Spleen (tissue), 11 donors: ENCODE results near the gene MGST2. TPM values are rescaled to one million over a fixed set of nuclear protein-coding genes. Genes with fewer than 3 reads are reported as not detected.
A peak's percentile ranks its signal among the peaks of the same experiment; 100 is the strongest.

Source experiments
- DNase-seq: peaks from one replicate; pipeline ENCODE4 v3.0.0-alpha.2; 2020
- H3K27ac ChIP-seq, 8 donors: fragments of 200-600 bp; sonication (generic) in 7 of 8; 1 replicate in 4 of 8; 2 replicates in 4 of 8; pipeline versions ENCODE4 v1.5.0 to v1.8.0; 2016 to 2021; ENCODE audit warnings: inconsistent platforms in 4 of 8, mild to moderate bottlenecking in 4 of 8, moderate library complexity in 1 of 8
- H3K27me3 ChIP-seq, 7 donors: fragments of 200-600 bp; sonication (generic) in 6 of 7; replicated peaks in 1 of 7; 1 replicate in 4 of 7; 2 replicates in 3 of 7; pipeline versions ENCODE4 v1.5.0 to v1.8.0; 2016 to 2021; ENCODE audit warnings: inconsistent platforms in 3 of 7, mild to moderate bottlenecking in 1 of 7
- H3K36me3 ChIP-seq, 6 donors: fragments of 200-600 bp; sonication (generic) in 5 of 6; 1 replicate in 4 of 6; 2 replicates in 2 of 6; pipeline versions ENCODE4 v1.5.0 to v1.8.0; 2016 to 2021; ENCODE audit warnings: inconsistent platforms in 2 of 6
- H3K4me1 ChIP-seq, 6 donors: fragments of 200-600 bp; sonication (generic) in 5 of 6; 1 replicate in 3 of 6; 2 replicates in 3 of 6; pipeline versions ENCODE4 v1.5.0 to v1.8.0; 2016 to 2021; ENCODE audit warnings: inconsistent platforms in 3 of 6
- H3K4me3 ChIP-seq, 8 donors: fragments of 200-600 bp; sonication (generic) in 7 of 8; 1 replicate in 4 of 8; 2 replicates in 4 of 8; pipeline versions ENCODE4 v1.5.0 to v1.8.0; 2016 to 2021; ENCODE audit warnings: inconsistent platforms in 4 of 8, mild to moderate bottlenecking in 4 of 8, moderate library complexity in 2 of 8
- H3K9me3 ChIP-seq, 8 donors: fragments of 200-600 bp; sonication (generic) in 7 of 8; 1 replicate in 4 of 8; 2 replicates in 4 of 8; pipeline versions ENCODE4 v1.5.0 to v1.8.0; 2016 to 2021; ENCODE audit warnings: inconsistent platforms in 4 of 8
- CTCF ChIP-seq, 11 experiments: fragments of 200-600 bp in 7 of 11; fragments of 450-650 bp in 4 of 11; sonication (generic) in 4 of 11; IDR thresholded peaks in 8 of 11; conservative IDR thresholded peaks in 3 of 11; 1 replicate in 7 of 11; 2 replicates in 4 of 11; pipeline versions ENCODE4 v1.4.0 to v1.8.0; 2016 to 2021; ENCODE audit warnings: antibody characterized with exemption in 11 of 11, inconsistent platforms in 4 of 11, mild to moderate bottlenecking in 1 of 11
- POLR2A ChIP-seq, 3 donors: fragments of 450-650 bp; IDR thresholded peaks; one replicate each; pipeline ENCODE4 v1.5.1; 2017; ENCODE audit warnings: antibody characterized with exemption in 3 of 3, mild to moderate bottlenecking in 1 of 3
- POLR2AphosphoS5 ChIP-seq, 3 donors: sonication (generic); formaldehyde crosslinking; IDR thresholded peaks; one replicate each; pipeline ENCODE4 v1.5.1; 2017; ENCODE audit warnings: antibody characterized with exemption in 3 of 3
- WGBS, 5 donors: extraction: QIAGEN DNeasy Blood & Tissue Kit in 3 of 5; methylation state at CpG; one replicate each; pipeline versions ENCODE4 v1.1.5 to v1.1.7; 2013 to 2018; 5-methylcytosine and 5-hydroxymethylcytosine counted together
- intact Hi-C: fragments of 100-400 bp; cut with DNase I; formaldehyde crosslinking; loops from one replicate; pipeline ENCODE4 v1.15.0; 2023; ENCODE audit warnings: low total_unique reads
- polyA plus RNA-seq, 3 donors: library from polyadenylated mRNA; stranded (reverse); fragments of 200-250 nt; gene quantifications; one replicate each; pipeline ENCODE4 v1.2.1, GENCODE V29; 2013
- total RNA-seq, 7 donors: library from RNA; depleted of rRNA in 3 of 7; stranded (reverse); fragments of >200 nt in 3 of 7; fragmentation: NEBNext Ultra II Directional in 4 of 7; extraction: Animal tissue kit (Norgen Biotek cat#: 25700) in 4 of 7; gene quantifications; one replicate each; pipeline versions ENCODE4 v1.1.0 to v1.2.1, GENCODE V29; 2016 to 2021
- donor health status: healthy with polysubstance abuse.
- donor health status: DM: no; HTN: no; CAD: no; lungs with moderate emphysema.
- donor health status: DM: no; HTN: no; CAD: no.
- donor health status: Bipolar disorder and iron deficiency.
- donor health status: healthy.
- donor health status: DM: no; HTN: no; CAD: no.
- donor health status: DM: yes; HTN: yes; CAD: no.

The MGST2 gene
- total and polyA plus RNA-seq, 10 donors, result 26.9 to 114 (median 59.6) TPM

- TF ChIP-seq POLR2A (IDR thresholded peaks at IDR 0.05) (no peak), CTCF (IDR thresholded peaks at IDR 0.05 in 8 of 11, conservative IDR thresholded peaks at IDR 0.05 in 3 of 11) (no peak)
- H3K27ac ChIP-seq, result no peak overlapping the region
- H3K4me3 ChIP-seq, result no peak overlapping the region
- no peak for DNase-seq
- WGBS, 5 donors, result 82 to 97% (median 90%) methylated on average over 2 of the region's 2 CpGs
- H3K4me1 ChIP-seq, result peaks cover 0 to 32% (median 12%) of the 10 kb centered on the region in 6 donors
- intact Hi-C loops, result no loop called here
- no peaks in the 10 kb centered on the region for H3K9me3 ChIP-seq
- H3K27me3 ChIP-seq, result no peaks in the 10 kb centered on the region
- peaks cover 0 to 54% (median 7%) of the 10 kb centered on the region in 6 donors for H3K36me3 ChIP-seq
Observed at GRCh38 chr4:139676365-139676764, 10.7 kb downstream of the MGST2 start.

- Histone ChIP-seq H3K27me3 (no peaks in the 10 kb centered on the region), H3K9me3 (no peaks in the 10 kb centered on the region), H3K4me1 (peaks cover 0 to 34% (median 12%) of the 10 kb centered on the region in 6 donors), H3K4me3 (no peak overlapping the region), H3K36me3 (peaks cover 0 to 47% (median 7%) of the 10 kb centered on the region in 6 donors), H3K27ac (peak overlapping the region in 2 of 8 donors; percentile 0 to 8)
- WGBS, 5 donors, result 78 to 85% (median 81%) methylated on average over 4 of the region's 4 CpGs
- intact Hi-C loops, result no loop called here
- no peak for DNase-seq
- TF ChIP-seq POLR2AphosphoS5 (IDR thresholded peaks at IDR 0.05) (no peak), POLR2A (IDR thresholded peaks at IDR 0.05) (no peak), CTCF (IDR thresholded peaks at IDR 0.05 in 8 of 11, conservative IDR thresholded peaks at IDR 0.05 in 3 of 11) (no peak)
Observed at GRCh38 chr4:139676913-139677585, 11.4 kb downstream of the MGST2 start.

GRCh38 chr4:139682309-139682708, 16.7 kb downstream of the MGST2 start:
- Histone ChIP-seq H3K36me3 (peaks cover 0 to 50% (median 7%) of the 10 kb centered on the region in 6 donors), H3K27me3 (no peaks in the 10 kb centered on the region), H3K4me1 (peaks cover 0 to 17% (median 9%) of the 10 kb centered on the region in 6 donors), H3K4me3 (no peak overlapping the region), H3K27ac (peak overlapping the region in 4 of 8 donors; percentile 0 to 37 (median 36)), H3K9me3 (no peaks in the 10 kb centered on the region)
- intact Hi-C loops, result no loop called here
- no peak for TF ChIP-seq POLR2AphosphoS5 (IDR thresholded peaks at IDR 0.05)
- TF ChIP-seq CTCF (IDR thresholded peaks at IDR 0.05 in 8 of 11, conservative IDR thresholded peaks at IDR 0.05 in 3 of 11), result no peak
- no peak for TF ChIP-seq POLR2A (IDR thresholded peaks at IDR 0.05)
- 70 to 94% (median 80%) methylated on average over 2 of the region's 2 CpGs for WGBS, 5 donors
- DNase-seq, result no peak

- peak overlapping the region in 5 of 8 donors; percentile 0 to 37 (median 31) for H3K27ac ChIP-seq
- H3K4me3 ChIP-seq, result no peak overlapping the region
- intact Hi-C loops, result no loop called here
- DNase-seq, result no peak
- H3K27me3 ChIP-seq, result no peaks in the 10 kb centered on the region
- peaks cover 0 to 50% (median 7%) of the 10 kb centered on the region in 6 donors for H3K36me3 ChIP-seq
- 43 to 67% (median 62%) methylated on average over 6 of the region's 6 CpGs for WGBS, 5 donors
- no peaks in the 10 kb centered on the region for H3K9me3 ChIP-seq
- H3K4me1 ChIP-seq, result peaks cover 0 to 17% (median 9%) of the 10 kb centered on the region in 6 donors
- TF ChIP-seq POLR2AphosphoS5 (IDR thresholded peaks at IDR 0.05) (no peak), CTCF (IDR thresholded peaks at IDR 0.05 in 8 of 11, conservative IDR thresholded peaks at IDR 0.05 in 3 of 11) (no peak), POLR2A (IDR thresholded peaks at IDR 0.05) (no peak)
Observed at GRCh38 chr4:139682741-139683151, 17.1 kb downstream of the MGST2 start.
